NCI-H2081 treated with DMSO at 0.1 percent for 48 hours (cell line): Measurements from ENCODE around the gene FAIM.
"Not testable (repeated sequence)": the region's sequence is repeated elsewhere in the genome, so short reads cannot be mapped to it uniquely, and the experiment has no call there.

Experiments
- DNase-seq: peaks from one replicate; lab custom pipeline; 2025; lab: John Stamatoyannopoulos, UW

Gene FAIM

GRCh38 chr3:138601661-138602060 is 6.9 kb upstream of the FAIM start:
- DNase-seq: not testable (repeated sequence)

- DNase-seq: not testable (repeated sequence)
Measured at GRCh38 chr3:138604106-138604595, 4.4 kb upstream of the FAIM start.

- no peak for DNase-seq
Measured at GRCh38 chr3:138609898-138610266, 1.3 kb downstream of the FAIM start.

- DNase-seq: no peak
Measured at GRCh38 chr3:138615462-138615861, 6.9 kb downstream of the FAIM start.

- DNase-seq: no peak
Measured at GRCh38 chr3:138620431-138620830, 11.9 kb downstream of the FAIM start.

- DNase-seq: no peak
Measured at GRCh38 chr3:138624518-138624917, 15.9 kb downstream of the FAIM start.

- DNase-seq: no peak
Measured at GRCh38 chr3:138625707-138626365, 17.3 kb downstream of the FAIM start.

- no peak for DNase-seq
Measured at GRCh38 chr3:138629526-138629925, 21.0 kb downstream of the FAIM start.

- no peak for DNase-seq
Measured at GRCh38 chr3:138638641-138639040, 30.1 kb downstream of the FAIM start.

GRCh38 chr3:138640537-138640936 is 32.0 kb downstream of the FAIM start:
- DNase-seq: no peak

- no peak for DNase-seq
Measured at GRCh38 chr3:138642226-138642926, 33.8 kb downstream of the FAIM start.

GRCh38 chr3:138642927-138643253 is 34.3 kb downstream of the FAIM start:
- DNase-seq: no peak

- DNase-seq: no peak
Measured at GRCh38 chr3:138646008-138646407, 37.4 kb downstream of the FAIM start.

- no peak for DNase-seq
Measured at GRCh38 chr3:138646513-138646912, 37.9 kb downstream of the FAIM start.

GRCh38 chr3:138649134-138649533 is 40.6 kb downstream of the FAIM start:
- DNase-seq: no peak

GRCh38 chr3:138653567-138653966 is 45.0 kb downstream of the FAIM start:
- DNase-seq: no peak

- no peak for DNase-seq
Measured at GRCh38 chr3:138657508-138657907, 48.9 kb downstream of the FAIM start.

- no peak for DNase-seq
Measured at GRCh38 chr3:138668107-138668506, 59.5 kb downstream of the FAIM start.

GRCh38 chr3:138670407-138670806 is 61.8 kb downstream of the FAIM start:
- no peak for DNase-seq

GRCh38 chr3:138673641-138674530 is 65.3 kb downstream of the FAIM start:
- no peak for DNase-seq

- no peak for DNase-seq
Measured at GRCh38 chr3:138675393-138675792, 66.8 kb downstream of the FAIM start.

- no peak for DNase-seq
Measured at GRCh38 chr3:138678086-138678485, 69.5 kb downstream of the FAIM start.

GRCh38 chr3:138678874-138679392 is 70.4 kb downstream of the FAIM start:
- DNase-seq: no peak
